Eye (tissue), 1 donor: ENCODE data around the gene FAM83D.
"Not testable (repeated sequence)": the region's sequence is repeated elsewhere in the genome, so short reads cannot be mapped to it uniquely, and the experiment has no call there.

Source experiments
- DNase-seq: peaks from one replicate; pipeline ENCODE4 v3.0.0-alpha.2; 2015

Gene FAM83D

DNA sequence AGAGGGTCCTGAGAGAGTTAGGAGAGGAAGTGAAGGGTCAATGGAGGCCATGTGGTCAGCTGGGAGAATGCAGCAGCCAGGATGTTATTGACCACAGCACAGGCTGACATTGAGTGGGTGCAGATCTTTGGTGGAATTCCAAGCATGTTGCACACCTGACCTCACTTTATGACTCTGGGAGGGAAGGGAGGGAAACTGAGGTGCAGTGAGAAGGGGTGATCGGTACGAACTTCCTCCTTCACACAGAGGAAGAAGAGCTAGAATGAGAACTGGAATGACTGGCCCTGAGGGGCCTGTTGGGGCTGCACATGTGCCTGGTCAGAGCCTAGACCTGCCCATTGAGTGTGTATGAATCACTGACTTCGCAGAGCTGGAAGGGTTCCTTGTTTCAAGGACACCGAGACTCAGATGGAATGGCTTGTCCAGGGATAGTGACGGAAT, 9.8 kb downstream of the FAM83D start:
- no peak for DNase-seq

DNA sequence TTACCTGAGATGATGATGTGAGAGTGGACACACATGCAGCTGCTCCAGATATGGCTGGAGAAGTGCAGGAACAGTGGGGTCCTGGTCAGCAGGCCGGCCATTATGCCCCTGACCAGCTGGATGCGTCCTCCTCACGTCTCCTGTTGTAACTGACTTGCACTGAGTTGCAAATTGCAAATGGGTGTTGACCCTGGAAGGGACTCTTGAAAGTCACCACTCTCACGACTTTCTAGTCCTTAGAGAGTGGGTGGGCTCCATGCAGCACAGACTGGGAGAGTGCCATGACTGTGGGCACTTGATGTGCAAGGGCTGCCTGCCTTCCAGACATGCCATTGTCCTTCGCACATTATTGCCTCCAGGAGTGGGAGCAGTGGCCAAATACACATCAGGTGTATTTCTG, 10.8 kb downstream of the FAM83D start:
- no peak for DNase-seq

DNA sequence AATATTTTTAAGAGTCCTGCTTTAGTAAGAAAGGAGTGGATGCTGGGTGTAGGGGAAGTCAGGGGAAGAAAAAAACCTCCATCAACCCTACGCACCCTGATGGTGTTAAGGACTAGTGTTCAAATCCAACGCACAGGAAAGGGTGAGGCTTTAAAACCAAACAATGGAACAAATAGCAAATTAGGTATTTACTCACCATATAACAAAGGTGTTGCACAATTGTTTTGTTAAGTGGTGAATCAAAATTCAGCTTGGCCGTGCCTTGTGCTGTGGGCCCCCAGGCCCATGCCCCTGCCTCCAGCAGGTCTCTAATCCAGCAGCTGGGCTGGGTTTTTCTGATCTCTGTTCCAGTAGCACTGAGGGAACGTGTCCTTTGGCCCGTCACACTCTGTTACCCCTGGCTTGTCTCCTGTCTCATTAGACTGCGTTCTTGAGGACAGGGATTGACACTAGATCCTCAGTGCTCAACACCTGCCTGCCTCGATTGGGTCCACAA, 11.8 kb downstream of the FAM83D start:
- DNase-seq = no peak

DNA sequence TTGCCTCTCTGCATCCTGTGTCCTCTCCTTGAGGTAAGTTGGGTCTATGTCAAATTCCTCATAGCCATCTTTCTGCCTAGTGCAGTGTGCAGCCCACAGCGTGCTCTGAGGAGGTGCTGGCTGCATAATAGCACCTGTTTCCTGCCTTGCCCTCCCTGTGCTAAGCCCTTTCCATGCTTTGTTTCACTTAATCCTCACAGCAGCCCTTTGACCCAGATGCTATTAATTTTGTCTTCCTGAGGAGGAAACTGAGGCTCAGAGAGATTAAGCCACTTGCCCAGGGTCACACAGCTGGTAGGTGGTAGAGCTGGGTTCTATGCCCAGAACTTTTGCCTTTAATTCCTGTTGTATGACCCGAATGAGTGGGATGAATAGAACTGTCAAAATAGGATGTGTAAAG, 13.5 kb downstream of the FAM83D start:
- no peak for DNase-seq

DNA sequence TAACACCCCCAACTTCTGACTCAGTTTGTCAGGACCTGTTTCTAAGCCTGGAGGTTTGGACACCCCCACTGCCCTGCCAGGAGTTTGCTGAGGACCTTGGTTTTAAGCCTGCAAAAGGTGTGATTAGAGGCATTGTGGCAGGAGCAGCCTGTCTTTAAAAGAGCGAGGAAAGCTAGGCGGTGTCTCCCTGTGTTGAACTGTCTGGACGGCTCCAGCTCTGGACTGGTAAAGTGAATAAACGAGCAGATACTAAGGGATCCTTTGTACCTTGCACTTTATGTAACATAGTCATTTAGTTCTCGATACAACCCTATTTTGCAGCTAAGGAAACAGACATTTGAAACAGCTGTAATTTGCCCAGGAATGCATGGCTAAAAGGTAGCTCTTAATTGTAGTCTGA, 14.4 kb downstream of the FAM83D start:
- DNase-seq = no peak

DNA sequence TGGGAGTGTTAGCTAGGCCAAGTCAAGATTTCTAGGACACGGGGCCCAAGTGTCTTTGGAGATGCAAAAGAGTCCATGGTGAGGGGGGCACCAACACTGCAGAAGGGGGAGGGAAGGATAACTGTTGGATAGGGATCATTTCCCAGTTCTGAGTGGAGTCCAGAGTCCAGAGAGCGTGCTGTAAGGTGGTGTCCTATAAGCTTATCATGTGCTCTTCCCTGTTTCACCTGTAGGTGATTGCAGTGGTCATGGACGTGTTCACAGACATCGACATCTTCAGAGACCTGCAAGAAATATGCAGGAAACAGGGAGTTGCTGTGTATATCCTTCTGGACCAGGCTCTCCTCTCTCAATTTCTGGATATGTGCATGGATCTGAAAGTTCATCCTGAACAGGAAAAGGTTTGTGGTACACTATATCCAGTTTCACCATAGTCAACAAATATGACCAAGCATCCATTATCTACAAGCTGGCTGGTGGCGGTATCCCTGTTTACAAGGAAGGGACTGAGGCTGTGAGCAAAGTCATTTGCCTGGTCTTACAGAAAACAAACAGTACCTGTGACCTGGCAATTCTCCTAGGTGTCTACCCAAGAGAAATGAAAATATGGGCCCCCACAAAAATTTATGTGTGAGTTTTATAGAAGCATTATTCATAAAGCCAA, 15.6 kb downstream of the FAM83D start:
- no peak for DNase-seq

DNA sequence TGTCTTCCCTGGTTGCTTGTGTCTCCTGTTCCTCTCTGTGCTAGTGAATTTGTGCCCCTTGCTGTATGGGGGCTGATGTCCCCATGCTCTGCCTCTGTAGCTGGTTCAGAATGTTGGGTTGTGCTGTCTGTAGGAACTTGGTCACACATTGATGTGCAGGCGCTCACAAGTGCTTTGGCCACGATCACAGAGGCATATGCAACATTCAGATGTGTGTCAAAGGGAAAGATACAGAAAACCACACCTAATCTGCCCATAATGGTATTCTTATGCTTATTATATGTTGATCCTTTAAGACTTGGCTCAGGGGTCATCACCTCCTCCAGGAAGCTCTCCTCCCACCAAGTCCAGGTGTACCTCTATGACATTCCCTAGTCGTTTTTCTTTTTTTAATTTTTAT, 18.8 kb downstream of the FAM83D start:
- no peak for DNase-seq

DNA sequence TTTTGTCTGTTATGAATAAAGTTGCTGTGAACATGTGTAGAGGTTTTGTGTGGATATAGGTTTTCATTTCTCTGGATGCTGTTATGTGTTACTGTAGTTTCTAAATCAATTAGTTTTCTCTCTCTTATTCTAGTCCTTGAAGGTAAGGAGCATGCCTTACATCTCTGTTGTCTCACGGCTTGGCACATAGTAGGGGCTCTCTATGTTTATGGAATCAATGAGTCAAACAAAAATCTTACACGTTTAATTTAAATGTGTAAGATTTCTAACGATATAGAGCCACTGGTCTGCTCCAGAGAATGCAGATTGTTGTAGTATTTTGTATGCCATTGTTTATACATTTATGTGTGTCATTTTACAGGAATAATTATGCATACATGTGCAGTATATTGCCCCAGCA, 20.6 kb downstream of the FAM83D start:
- no peak for DNase-seq

DNA sequence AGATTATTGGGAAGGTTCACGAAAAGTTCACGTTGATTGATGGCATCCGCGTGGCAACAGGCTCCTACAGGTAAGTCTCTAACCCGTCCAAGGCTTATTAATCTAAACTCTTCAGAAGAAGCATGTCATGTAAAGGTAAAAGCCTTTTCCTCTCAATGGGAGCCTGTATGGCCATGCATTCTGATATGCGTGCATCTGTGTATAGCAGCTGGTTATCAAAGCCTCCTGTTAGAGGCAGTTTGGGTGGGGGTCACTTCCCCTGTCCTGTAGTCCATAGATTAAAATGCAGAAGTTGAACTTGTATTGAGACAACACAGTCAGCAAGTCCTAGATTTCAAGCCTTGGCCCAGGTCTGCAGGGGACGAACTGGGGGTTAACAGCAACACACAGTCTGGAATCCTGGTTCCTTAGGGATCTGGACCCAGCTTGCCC, 21.7 kb downstream of the FAM83D start:
- DNase-seq = no peak

DNA sequence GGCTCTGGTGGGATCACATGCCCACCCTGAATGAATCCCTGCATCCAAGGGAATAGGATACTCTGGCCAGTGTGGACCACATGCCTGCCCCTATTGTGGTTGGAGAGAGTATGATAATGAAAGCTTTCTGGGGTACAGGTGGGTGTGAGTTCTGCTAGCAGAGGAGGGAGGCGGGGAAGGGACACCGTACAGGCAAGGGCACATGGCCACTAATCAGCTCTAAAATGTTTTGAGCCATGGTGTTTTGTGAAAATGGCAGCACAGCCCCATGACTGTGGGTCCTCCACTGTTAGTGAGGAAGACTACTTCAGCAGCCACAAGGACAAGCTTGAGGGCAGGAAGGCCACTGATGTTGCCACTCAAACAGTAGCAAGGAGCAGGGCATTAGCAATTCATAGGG, 24.0 kb downstream of the FAM83D start:
- DNase-seq = no peak

DNA sequence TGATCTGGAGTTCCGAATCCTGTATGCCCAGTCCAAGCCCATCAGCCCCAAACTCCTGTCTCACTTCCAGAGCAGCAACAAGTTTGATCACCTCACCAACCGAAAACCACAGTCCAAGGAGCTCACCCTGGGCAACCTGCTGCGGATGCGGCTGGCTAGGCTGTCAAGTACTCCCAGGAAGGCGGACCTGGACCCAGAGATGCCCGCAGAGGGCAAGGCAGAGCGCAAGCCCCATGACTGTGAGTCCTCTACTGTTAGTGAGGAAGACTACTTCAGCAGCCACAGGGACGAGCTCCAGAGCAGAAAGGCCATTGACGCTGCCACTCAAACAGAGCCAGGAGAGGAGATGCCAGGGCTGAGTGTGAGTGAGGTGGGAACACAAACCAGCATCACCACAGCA, 25.4 kb downstream of the FAM83D start:
- no peak for DNase-seq

DNA sequence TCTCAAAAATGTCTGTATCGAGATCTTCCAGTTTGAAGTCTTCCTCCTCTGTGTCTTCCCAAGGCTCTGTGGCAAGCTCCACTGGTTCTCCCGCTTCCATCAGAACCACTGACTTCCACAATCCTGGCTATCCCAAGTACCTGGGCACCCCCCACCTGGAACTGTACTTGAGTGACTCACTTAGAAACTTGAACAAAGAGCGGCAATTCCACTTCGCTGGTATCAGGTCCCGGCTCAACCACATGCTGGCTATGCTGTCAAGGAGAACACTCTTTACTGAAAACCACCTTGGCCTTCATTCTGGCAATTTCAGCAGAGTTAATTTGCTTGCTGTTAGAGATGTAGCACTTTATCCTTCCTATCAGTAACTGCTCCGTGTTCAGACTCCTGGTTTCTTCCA, 25.9 kb downstream of the FAM83D start:
- DNase-seq = no peak

DNA sequence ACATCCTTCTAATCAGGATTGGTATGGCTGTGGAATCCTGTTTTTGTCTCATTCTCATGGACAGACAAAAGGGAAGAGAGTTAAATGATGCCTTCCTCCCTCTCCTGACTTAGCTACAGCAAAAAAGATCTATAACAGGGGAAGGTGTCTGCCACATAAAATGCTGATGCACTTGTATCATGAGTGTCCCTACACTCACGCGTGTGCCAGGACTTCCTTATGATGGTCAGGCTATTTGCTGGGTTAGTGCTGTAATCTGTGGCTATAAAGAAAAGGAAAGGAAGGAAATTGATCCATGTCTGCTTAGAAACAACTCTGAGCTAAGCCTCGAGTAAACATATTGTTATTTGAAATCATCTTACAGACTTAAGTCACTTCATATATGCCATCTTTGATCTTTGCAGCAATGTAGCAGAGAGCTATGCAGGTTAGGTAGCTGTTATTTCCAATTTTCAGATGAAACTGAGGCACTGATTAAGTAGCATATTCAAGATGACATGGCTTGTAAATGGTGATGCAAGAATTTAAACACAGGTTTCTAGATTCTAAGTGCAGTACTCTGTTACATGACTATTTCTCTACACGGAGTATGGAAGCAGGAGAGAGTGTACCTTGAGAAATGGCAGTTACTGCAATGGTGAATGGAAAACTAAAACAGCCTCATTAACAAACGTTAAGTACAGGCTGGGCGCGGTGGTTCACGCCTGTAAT, 27.6 kb downstream of the FAM83D start:
- DNase-seq = no peak

DNA sequence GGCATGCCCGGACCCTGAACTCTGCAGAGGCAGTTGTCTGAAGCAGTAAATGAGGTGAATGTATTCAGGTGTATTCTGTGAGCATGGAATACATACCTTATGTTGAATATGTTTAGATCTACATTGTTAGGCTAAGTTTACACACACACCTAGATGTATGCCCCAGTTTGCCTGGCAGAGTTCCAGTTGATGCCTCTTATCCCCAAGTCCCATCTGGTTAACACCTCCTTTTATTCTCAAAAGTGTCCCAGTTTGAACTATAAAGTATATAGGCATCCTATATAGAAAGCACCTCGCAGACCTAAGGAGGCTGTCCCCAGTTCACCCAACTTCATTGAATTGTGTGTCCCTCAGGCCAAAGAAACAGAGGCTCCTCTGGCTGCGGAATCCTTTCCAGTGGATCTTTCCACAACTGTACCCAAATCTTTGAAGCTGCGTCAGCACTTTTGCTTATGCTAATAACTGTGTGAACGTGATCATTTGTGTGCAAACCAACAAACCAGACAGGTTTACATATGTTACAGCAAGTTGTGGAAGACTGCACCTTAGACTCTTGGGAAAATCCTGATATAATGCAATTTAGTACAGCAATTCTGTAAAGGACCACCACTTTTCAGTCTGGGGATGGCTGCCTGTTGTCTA, 31.1 kb downstream of the FAM83D start:
- no peak for DNase-seq

DNA sequence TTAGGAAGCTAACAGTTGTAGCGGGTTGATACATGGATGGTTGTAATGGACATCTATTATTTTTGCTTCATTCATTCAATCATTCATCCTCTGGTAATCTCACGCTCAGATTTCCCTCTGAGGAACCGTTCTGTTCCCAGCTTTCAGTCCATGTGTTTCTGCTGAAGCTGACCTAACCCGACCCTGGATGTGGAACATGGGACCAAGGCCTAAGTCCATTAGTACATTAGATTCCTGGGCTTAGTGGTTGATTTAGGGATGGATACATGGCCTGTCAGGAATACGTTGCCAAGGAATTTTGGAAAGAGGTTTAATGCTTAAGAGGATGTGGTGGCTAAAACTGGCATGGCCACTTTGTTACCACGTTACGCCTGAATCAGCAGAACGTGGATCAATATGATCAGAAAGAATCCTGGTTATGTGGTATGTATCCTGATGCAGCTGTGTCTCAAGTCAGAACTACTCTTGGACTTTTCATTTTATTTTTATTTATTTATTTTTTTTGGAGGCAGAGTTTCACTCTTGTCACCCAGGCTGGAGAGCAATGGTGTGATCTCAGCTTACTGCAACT, 31.8 kb downstream of the FAM83D start:
- no peak for DNase-seq

DNA sequence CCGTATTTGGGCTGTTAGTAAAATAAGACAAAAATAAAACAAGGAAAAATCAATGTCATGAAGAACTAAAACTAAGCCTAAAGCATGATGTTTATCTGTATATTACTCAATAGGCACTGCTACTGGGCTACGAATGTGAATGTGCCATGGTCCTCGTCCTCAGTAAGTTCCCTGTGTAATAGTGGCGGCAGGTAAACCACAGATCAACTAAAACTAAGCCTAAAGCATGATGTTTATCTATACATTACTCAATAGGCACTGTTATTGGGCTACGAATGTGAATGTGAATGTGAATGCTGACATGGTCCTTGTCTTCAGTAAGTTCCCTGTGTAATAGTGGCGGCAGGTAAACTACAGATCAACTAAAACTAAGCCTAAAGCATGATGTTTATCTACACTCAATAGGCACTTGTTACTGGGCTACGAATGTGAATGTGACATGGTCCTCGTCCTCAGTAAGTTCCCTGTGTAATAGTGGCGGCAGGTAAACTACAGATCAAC, 34.0 kb downstream of the FAM83D start:
- DNase-seq = not testable (repeated sequence)

DNA sequence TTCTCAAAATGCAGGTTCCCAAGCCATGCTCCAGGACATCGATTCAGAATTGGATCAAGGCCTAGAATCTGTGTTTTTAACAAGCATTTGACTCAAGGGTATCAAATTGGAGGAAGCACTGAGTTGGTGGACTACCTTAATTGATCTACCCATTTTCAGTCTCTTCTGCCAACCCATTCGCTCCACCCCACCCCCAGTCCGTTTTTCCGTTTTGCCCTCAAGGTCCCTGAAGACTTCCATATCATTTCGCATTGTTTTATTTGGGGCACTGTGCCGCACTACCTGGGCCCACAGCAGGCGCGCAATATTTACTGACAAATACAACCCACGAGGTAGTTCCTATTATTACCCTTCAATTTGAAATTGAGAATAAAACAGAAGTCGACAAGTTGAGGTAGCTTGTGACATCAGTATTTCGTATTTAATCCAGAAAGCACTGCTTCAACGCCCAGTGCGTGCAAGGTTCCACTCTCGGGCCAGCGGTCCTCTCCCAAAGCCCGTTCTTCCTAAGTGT, 35.4 kb downstream of the FAM83D start:
- DNase-seq = no peak

DNA sequence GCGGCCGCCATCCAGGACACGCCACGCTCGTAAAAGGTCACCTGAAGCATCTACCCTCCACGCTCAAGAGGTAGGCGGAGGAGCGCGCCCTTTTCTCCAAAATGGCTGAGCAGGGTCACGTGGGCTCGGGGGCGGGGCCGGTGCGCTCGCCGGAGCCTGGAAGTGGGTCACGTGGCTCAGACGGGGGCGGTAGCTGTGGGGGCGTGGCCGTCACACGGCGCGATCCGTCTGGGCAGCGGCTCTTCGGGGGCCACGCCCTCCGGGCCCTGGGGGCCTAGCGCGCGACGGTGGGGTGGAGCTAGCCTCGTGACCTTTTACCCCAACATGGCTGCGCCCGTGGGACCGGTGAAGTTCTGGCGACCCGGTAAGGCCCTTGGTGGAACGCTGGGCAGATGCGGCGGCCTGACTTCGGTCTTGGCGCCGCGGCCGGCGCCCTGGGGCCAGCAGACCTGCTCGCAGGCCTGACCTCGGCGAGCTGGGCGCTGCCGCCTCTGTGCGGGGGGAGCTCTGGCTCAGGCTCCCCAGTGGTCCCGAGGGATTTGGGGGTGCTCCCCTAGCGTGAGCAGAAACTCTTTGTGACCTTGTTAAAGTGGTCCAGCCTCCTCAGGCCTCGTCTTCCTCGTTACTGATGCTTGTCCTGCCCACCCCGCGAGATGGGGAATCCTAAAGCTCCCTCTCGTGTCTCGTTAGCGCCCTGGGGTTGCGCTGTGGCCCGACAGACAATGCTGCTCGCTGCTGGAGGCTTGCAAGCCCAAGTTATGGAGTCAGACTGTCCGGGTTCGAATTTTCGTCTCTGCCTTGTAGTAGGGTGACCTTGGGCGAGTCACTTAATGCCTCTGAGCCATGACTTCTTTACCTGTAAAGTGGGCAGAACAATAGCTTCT, 36.1 kb downstream of the FAM83D start, which contains the start of gene DHX35:
Gene DHX35, plus strand, starts transcription at position 301 of the 884 bp plus-strand sequence. Its CDS starts 24 bp downstream, at position 325.
- DNase-seq = peak; percentile 99

DNA sequence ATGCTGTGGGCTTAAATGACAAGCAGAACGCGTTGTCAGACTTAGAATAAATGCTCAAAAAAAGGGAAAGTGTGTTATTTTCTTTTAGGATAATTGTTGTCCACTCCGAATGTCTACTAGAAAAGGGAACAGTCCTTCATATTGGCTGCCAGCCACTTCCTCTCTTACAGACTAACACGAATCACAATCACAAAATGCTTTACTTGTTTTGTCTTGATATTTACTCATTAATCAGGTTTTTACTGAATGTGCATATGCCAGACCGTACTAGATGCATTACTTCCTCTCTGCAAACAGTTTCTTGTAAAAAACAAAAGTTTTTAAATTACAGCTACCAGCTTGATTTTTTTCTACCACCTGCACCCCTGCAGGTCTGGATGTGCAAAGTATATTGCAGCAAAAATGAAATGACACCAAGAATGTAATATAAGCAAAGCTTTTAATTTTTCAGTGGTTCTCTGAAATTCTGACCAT, 36.7 kb downstream of the FAM83D start:
- no peak for DNase-seq

DNA sequence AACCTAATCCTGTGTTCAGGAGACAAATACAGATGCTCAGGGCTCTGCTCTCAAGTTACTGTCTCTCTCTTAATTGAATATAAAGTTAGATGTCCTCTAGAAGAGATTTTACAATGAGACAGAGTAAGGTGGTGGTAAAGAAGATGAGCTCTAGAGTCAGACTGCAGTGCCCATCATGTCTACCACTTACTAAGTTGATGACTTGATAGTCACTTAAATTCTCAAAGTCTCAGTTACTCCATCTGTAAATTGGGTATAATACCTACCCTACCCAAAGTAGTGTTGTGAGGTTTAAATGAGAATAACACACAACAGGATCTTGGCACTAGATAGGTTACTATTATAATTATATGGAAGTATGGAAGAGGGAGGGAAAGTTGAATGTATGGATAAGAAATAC, 37.5 kb downstream of the FAM83D start:
- DNase-seq = no peak

DNA sequence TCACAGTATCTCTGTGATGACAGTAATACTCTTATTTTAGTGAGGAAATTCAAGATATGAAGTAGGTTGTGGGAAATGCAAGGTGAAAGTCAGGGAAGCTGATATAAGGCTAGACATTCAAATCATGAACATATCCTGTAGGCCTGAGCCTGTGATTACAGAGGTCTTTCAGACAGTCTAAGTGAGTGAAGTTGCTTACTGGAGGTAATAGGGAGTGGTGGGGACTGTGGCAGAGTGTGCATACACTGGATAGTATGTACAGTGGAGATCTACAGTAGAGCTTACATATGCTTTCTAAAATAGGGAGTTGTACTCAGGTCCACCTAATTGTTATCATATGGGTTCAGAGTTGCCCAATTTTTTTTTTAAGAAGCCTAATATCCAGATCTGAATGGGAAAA, 39.0 kb downstream of the FAM83D start:
- DNase-seq = no peak

DNA sequence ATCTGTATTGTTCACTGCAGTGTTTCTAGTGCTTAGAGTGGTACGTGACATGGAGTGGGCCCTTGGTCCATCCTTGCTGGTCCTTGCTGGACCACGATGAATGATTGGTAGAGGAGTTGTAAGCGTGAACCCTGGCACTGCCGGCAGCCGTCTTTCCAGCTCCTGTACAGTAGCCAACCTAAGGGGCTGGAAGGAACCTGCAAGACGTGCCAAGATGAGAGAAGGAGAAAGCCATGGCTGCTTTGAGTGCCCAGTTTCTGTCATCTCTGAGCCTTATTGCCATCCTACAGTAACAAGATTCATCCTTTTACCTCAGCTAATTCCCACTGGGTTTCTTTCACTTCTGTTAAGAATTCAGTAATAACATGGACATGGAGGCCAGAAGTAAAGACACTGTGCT, 41.9 kb downstream of the FAM83D start:
- no peak for DNase-seq
